ENCODE measurements around the gene GDF15. TPM values are rescaled to one million over a fixed set of nuclear protein-coding genes. Genes with fewer than 3 reads are reported as not detected.

GDF15 gene
- total and polyA plus RNA-seq, 2 donors (not counting 1 experiment from before 2014, with no cell fraction given): 0.19 TPM; not detected in 1

DNA sequence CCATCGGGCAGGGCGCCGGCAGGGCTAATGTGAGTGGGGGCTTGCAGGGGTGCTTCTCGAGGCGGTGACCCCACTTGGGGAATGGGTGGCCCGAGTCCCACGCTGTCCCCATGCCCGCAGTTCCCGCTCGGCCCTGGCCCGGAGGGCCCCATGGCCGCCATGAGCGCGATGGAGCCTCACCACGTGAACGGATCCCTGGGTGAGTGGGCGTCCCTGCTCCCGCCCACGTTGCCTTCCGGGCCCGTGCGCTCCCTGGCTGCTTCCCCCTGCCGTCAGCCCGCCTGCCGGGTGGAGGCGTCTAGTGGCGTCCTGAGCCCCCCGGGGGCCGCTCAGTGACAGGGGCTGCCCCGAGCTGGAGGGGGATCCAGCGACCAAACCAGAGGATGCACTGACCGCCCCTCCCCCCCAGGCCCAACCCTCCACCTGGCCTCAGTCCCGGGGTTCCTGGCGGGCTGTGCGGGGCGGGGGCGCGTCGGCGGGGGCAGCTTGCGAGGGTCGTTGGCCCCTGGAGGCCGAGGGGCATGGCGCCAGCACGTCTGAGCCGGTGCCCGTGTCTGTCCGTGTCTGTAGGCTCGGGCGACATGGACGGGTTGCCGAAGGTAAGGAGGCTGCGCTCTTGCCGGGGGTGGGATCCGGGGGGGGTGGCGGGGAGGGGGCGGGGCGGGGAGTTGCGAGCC is 47.2 kb downstream of the GDF15 start:
- H4K20me1 ChIP-seq (ENCODE audit: control insufficient read depth, insufficient read depth, low read length, poor library complexity, severe bottlenecking): peaks cover 32% of the 10 kb centered on the region
- peak overlapping the region; percentile 71 for H3K27ac Mint-ChIP-seq
- peaks cover 38% of the 10 kb centered on the region for H3K4me1 Mint-ChIP-seq
- H3K9me3 ChIP-seq (ENCODE audit: control extremely low read depth in 1 of 3, control insufficient read depth in 2 of 3, insufficient read depth in 1 of 3, low read length in 2 of 3): no peaks in the 10 kb centered on the region
- H3K9me3 Mint-ChIP-seq (ENCODE audit: insufficient read depth): no peaks in the 10 kb centered on the region
- no peaks in the 10 kb centered on the region for H3K27me3 ChIP-seq (replicated peaks in 1 of 4; ENCODE audit: control extremely low read depth in 1 of 4, control insufficient read depth in 3 of 4, insufficient read depth in 4 of 4, low read length in 3 of 4)
- peaks cover 40 to 65% of the 10 kb centered on the region in 2 donors for H3K4me1 ChIP-seq (ENCODE audit: control insufficient read depth in 2 of 2, insufficient read depth in 2 of 2, low read length in 2 of 2)
- ChIA-PET POLR2A (interaction anchor here (0.5 kb wide), 1 partner anchor 193 kb away, joined by 3 read pairs; no protein-coding TSS in a partner anchor), CTCF (interaction anchor here (3.4 kb wide), 1 partner anchor 17 kb away, joined by 13 read pairs; no protein-coding TSS in a partner anchor)
- intact Hi-C loops (cut with micrococcal nuclease): no loop called here
- peak overlapping the region; percentile 81 for H3K4me3 Mint-ChIP-seq
- peak overlapping the region; percentile 98 for H3K4me2 ChIP-seq (replicated peaks; ENCODE audit: low read depth, low read length, poor library complexity, severe bottlenecking)
- H3K36me3 ChIP-seq (replicated peaks in 1 of 2; ENCODE audit: control extremely low read depth in 1 of 2, control insufficient read depth in 1 of 2, extremely low read depth in 1 of 2, insufficient read depth in 2 of 2, low read length in 1 of 2): no peaks in the 10 kb centered on the region
- DNase-seq (peak; percentile 85), ATAC-seq (ENCODE audit: low read depth) (peak; percentile 15)
- H3K27ac ChIP-seq (ENCODE audit: low read length in 2 of 2): peak overlapping the region; percentile 57 to 79
- peaks cover 10% of the 10 kb centered on the region for H3K79me2 ChIP-seq (ENCODE audit: control insufficient read depth, insufficient read depth, low read length)
- H2AFZ ChIP-seq (ENCODE audit: insufficient read depth, low read depth, low read length, poor library complexity, severe bottlenecking): peak overlapping the region; percentile 76
- no peak for TF ChIP-seq EZH2 (IDR thresholded peaks at IDR 0.05; ENCODE audit: borderline replicate concordance, insufficient read depth, low read depth, low read length, poor library complexity, severe bottlenecking)
- no peak for TF ChIP-seq CTCF (IDR thresholded peaks at IDR 0.05)
- peak overlapping the region; percentile 84 for H3K9ac ChIP-seq (ENCODE audit: low read length)
- peak overlapping the region in 4 of 5 experiments; percentile 78 to 92 (median 86) for H3K4me3 ChIP-seq (ENCODE audit: control extremely low read depth in 1 of 5, extremely low read depth in 1 of 5, insufficient read depth in 1 of 5, low read depth in 2 of 5, low read length in 4 of 5)
- 3% methylated on average over 43 of the region's 59 CpGs for WGBS (ENCODE audit: insufficient coverage)
- H3K27me3 Mint-ChIP-seq: no peaks in the 10 kb centered on the region
